Smooth muscle cell (in vitro differentiated cells): ENCODE results near the gene AVP. TPM values are rescaled to one million over a fixed set of nuclear protein-coding genes. Genes with fewer than 3 reads are reported as not detected.

Source experiments
- DNase-seq: peaks from one replicate; lab custom pipeline; 2025; ENCODE audit not compliant: unreplicated experiment; lab: John Stamatoyannopoulos, UW
- H2AFZ ChIP-seq: fragments of 200-600 bp; sonication (generic); 2 replicates; pipeline ENCODE4 v1.6.0; 2016; ENCODE audit warnings: antibody characterized with exemption, low read depth, mild to moderate bottlenecking
- H3F3A ChIP-seq: fragments of 200-600 bp; sonication (generic); 2 replicates; pipeline ENCODE4 v1.6.0; 2017; ENCODE audit warnings: antibody characterized with exemption, low read depth
- H3K27ac ChIP-seq: fragments of 200-600 bp; sonication (generic); 2 replicates; pipeline ENCODE4 v1.5.1; 2016; ENCODE audit warnings: low read depth, mild to moderate bottlenecking
- H3K27me3 ChIP-seq: fragments of 200-600 bp; sonication (generic); 2 replicates; pipeline ENCODE4 v1.6.1; 2016; ENCODE audit warnings: low read depth, mild to moderate bottlenecking
- H3K36me3 ChIP-seq: fragments of 200-600 bp; sonication (generic); 2 replicates; pipeline ENCODE4 v1.5.1; 2016; ENCODE audit warnings: low read depth
- H3K4me1 ChIP-seq: fragments of 200-600 bp; sonication (generic); 2 replicates; pipeline ENCODE4 v1.5.1; 2016; ENCODE audit warnings: low read depth
- H3K4me2 ChIP-seq: fragments of 200-600 bp; sonication (generic); 2 replicates; pipeline ENCODE4 v1.6.0; 2016; ENCODE audit warnings: mild to moderate bottlenecking
- H3K4me3 ChIP-seq: fragments of 200-600 bp; sonication (generic); 2 replicates; pipeline ENCODE4 v1.5.1; 2016; ENCODE audit warnings: mild to moderate bottlenecking
- H3K79me2 ChIP-seq: fragments of 200-600 bp; sonication (generic); 2 replicates; pipeline ENCODE4 v1.6.0; 2016; ENCODE audit warnings: low read depth, mild to moderate bottlenecking
- H3K9ac ChIP-seq: fragments of 200-600 bp; sonication (generic); 2 replicates; pipeline ENCODE4 v1.6.0; 2016; ENCODE audit warnings: low read depth
- H3K9me3 ChIP-seq: fragments of 200-600 bp; sonication (generic); replicated peaks from 2 replicates; pipeline ENCODE4 v1.5.1; 2016; ENCODE audit warnings: low read depth
- H4K20me1 ChIP-seq: fragments of 200-600 bp; sonication (generic); 2 replicates; pipeline ENCODE4 v1.6.0; 2016; ENCODE audit warnings: low read depth
- CTCF ChIP-seq: fragments of 200-600 bp; sonication (generic); IDR thresholded peaks from 2 replicates; pipeline ENCODE4 v1.5.1; 2017; ENCODE audit warnings: borderline replicate concordance, mild to moderate bottlenecking, antibody characterized with exemption; ENCODE audit not compliant: insufficient read depth, poor library complexity, severe bottlenecking
- WGBS: methylation state at CpG from one replicate; pipeline ENCODE4 v1.1.7; 2016; ENCODE audit warnings: low lambda C conversion rate; 5-methylcytosine and 5-hydroxymethylcytosine counted together
- polyA plus RNA-seq: library from polyadenylated mRNA; unstranded; fragments of >200 nt; fragmentation: Nextera tagmentation; extraction: Ambion mirVana; gene quantifications from 2 replicates; pipeline ENCODE4 v1.2.1, GENCODE V29; 2016
- total RNA-seq: library from RNA; depleted of rRNA; stranded (reverse); fragments of >200 nt; gene quantifications from 2 replicates; pipeline ENCODE4 v1.2.3, GENCODE V29; 2014

The AVP gene
- total and polyA plus RNA-seq, 2 experiments from 2014 or later = not detected

- no peak overlapping the region for H3K4me2 ChIP-seq
- no peak overlapping the region for H3K27ac ChIP-seq
- H4K20me1 ChIP-seq = no peaks in the 10 kb centered on the region
- no peak overlapping the region for H3K4me3 ChIP-seq
- no peaks in the 10 kb centered on the region for H3K4me1 ChIP-seq
- TF ChIP-seq CTCF = no peak
- no peaks in the 10 kb centered on the region for H3F3A ChIP-seq
- no peak overlapping the region for H2AFZ ChIP-seq
- DNase-seq = no peak
- 65% methylated on average over 3 of the region's 3 CpGs for WGBS
- no peaks in the 10 kb centered on the region for H3K79me2 ChIP-seq
- H3K27me3 ChIP-seq = no peaks in the 10 kb centered on the region
- no peak overlapping the region for H3K9ac ChIP-seq
- H3K9me3 ChIP-seq = no peaks in the 10 kb centered on the region
- no peaks in the 10 kb centered on the region for H3K36me3 ChIP-seq
Measured at GRCh38 chr20:3103369-3104032, 19.0 kb upstream of the AVP start.

- H3K4me2 ChIP-seq = no peak overlapping the region
Measured at GRCh38 chr20:3102575-3103368, 18.2 kb upstream of the AVP start.

GRCh38 chr20:3101737-3102574, 17.4 kb upstream of the AVP start:
- no peak overlapping the region for H3K4me3 ChIP-seq
- H3K36me3 ChIP-seq = no peaks in the 10 kb centered on the region
- H3K4me1 ChIP-seq = no peaks in the 10 kb centered on the region
- H3K9ac ChIP-seq = no peak overlapping the region
- no peaks in the 10 kb centered on the region for H3K9me3 ChIP-seq
- no peak overlapping the region for H3K4me2 ChIP-seq
- no peaks in the 10 kb centered on the region for H3K79me2 ChIP-seq
- 94% methylated on average over 21 of the region's 21 CpGs for WGBS
- TF ChIP-seq CTCF = no peak
- H2AFZ ChIP-seq = no peak overlapping the region
- H3F3A ChIP-seq = no peaks in the 10 kb centered on the region
- DNase-seq = no peak
- H3K27ac ChIP-seq = no peak overlapping the region
- H3K27me3 ChIP-seq = no peaks in the 10 kb centered on the region
- H4K20me1 ChIP-seq = no peaks in the 10 kb centered on the region

More at GRCh38 chr20:3102575-3103368, 18.2 kb upstream of the AVP start:
- no peaks in the 10 kb centered on the region for H4K20me1 ChIP-seq
- DNase-seq = no peak
- no peaks in the 10 kb centered on the region for H3K4me1 ChIP-seq
- WGBS = 90% methylated on average over 13 of the region's 13 CpGs
- no peaks in the 10 kb centered on the region for H3K36me3 ChIP-seq
- H3F3A ChIP-seq = no peaks in the 10 kb centered on the region
- H3K9ac ChIP-seq = no peak overlapping the region
- no peak overlapping the region for H3K4me3 ChIP-seq
- H3K79me2 ChIP-seq = no peaks in the 10 kb centered on the region
- no peaks in the 10 kb centered on the region for H3K27me3 ChIP-seq
- H3K27ac ChIP-seq = no peak overlapping the region
- H3K9me3 ChIP-seq = no peaks in the 10 kb centered on the region
- no peak overlapping the region for H2AFZ ChIP-seq
- no peak for TF ChIP-seq CTCF
